ENCODE results near the gene PLK5.

The PLK5 gene

DNA sequence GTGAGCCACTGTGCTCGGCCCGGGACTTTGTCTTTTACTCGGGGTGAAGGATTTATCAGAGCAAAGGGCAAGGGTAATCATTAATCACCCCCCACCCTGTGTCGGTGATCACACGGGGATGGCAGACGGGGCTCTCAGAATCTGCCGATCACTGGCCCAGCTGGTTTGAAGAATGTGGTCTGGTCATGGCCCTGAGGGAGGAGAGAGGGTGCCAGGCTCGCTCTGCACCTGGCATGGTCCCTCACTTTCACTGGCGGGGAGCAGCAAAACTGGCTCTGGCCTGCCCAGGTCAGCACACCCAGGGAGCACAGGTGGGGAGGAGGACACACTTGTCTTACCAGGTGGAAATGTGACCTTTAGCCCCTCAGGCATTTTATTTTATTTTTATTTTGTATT lies 22.7 kb upstream of the PLK5 start:
- no peak for TF ChIP-seq TOX (CRISPR knock-in tag; IDR thresholded peaks at IDR 0.05; ENCODE audit: borderline replicate concordance)
- TF ChIP-seq ZFP3 (CRISPR knock-in tag; IDR thresholded peaks at IDR 0.05), result no peak
- TF ChIP-seq RARB (CRISPR knock-in tag; IDR thresholded peaks at IDR 0.05), result no peak
- no peak for TF ChIP-seq SNAI2 (CRISPR knock-in tag; IDR thresholded peaks at IDR 0.05)
- TF ChIP-seq ZNF8 (CRISPR knock-in tag; IDR thresholded peaks at IDR 0.05), result no peak
- ATAC-seq, result no peak

DNA sequence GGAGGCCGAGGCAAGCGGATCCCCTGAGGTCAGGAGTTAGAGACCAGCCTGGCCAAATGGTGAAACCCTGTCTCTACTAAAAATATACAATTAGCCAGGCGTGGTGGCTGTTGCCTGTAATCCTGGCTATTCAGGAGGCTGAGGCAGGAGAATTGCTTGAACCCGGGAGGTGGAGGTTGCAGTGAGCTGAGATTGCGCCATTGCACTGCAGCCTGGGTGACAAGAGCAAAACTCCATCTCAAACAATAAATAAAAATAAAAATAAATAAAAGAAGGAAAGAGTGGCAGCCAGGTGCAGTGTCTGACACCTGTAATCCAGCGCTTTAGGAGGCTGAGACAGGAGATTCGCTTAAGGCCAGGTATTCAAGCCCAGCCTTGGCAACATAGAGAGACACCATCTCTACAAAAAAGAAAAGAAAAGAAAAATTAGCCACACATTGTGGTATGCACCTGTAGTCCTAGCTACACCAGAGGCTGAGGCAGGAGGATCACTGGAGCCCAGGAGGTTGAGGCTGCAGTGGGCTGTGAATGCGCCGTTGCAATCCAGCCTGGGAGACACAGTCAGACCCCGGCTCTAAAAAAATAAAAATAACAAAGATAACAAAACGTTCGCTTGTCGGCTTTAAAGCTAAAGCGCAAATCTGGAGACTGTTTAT lies 21.3 kb upstream of the PLK5 start:
- TF ChIP-seq ZFP30 (CRISPR knock-in tag; IDR thresholded peaks at IDR 0.05) (no peak), TCF4 (CRISPR knock-in tag; IDR thresholded peaks at IDR 0.05; ENCODE audit: borderline replicate concordance) (no peak), CREB5 (CRISPR knock-in tag; IDR thresholded peaks at IDR 0.05; ENCODE audit: low read depth) (no peak), RARB (CRISPR knock-in tag; IDR thresholded peaks at IDR 0.05) (no peak), TOX (CRISPR knock-in tag; IDR thresholded peaks at IDR 0.05; ENCODE audit: borderline replicate concordance) (no peak), PPARA (CRISPR knock-in tag; IDR thresholded peaks at IDR 0.05; ENCODE audit: borderline replicate concordance) (no peak), SNAI2 (CRISPR knock-in tag; IDR thresholded peaks at IDR 0.05) (no peak), ZNF8 (CRISPR knock-in tag; IDR thresholded peaks at IDR 0.05) (no peak), ESRRG (CRISPR knock-in tag; IDR thresholded peaks at IDR 0.05) (no peak), ARNTL (CRISPR knock-in tag; IDR thresholded peaks at IDR 0.05; ENCODE audit: borderline replicate concordance, low read depth) (no peak), BACH2 (CRISPR knock-in tag; IDR thresholded peaks at IDR 0.05; ENCODE audit: borderline replicate concordance) (no peak), ISL1 (CRISPR knock-in tag; IDR thresholded peaks at IDR 0.05) (no peak), ZC3H10 (CRISPR knock-in tag; IDR thresholded peaks at IDR 0.05) (no peak), GLIS3 (CRISPR knock-in tag; IDR thresholded peaks at IDR 0.05) (no peak), ZFP3 (CRISPR knock-in tag; IDR thresholded peaks at IDR 0.05) (no peak), OSR1 (CRISPR knock-in tag; IDR thresholded peaks at IDR 0.05) (no peak)
- TF ChIP-seq, protein P1, sequence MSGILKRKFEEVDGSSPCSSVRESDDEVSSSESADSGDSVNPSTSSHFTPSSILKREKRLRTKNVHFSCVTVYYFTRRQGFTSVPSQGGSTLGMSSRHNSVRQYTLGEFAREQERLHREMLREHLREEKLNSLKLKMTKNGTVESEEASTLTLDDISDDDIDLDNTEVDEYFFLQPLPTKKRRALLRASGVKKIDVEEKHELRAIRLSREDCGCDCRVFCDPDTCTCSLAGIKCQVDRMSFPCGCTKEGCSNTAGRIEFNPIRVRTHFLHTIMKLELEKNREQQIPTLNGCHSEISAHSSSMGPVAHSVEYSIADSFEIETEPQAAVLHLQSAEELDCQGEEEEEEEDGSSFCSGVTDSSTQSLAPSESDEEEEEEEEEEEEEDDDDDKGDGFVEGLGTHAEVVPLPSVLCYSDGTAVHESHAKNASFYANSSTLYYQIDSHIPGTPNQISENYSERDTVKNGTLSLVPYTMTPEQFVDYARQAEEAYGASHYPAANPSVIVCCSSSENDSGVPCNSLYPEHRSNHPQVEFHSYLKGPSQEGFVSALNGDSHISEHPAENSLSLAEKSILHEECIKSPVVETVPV (CRISPR knock-in tag; IDR thresholded peaks at IDR 0.05), result no peak
- no peak for ATAC-seq

DNA sequence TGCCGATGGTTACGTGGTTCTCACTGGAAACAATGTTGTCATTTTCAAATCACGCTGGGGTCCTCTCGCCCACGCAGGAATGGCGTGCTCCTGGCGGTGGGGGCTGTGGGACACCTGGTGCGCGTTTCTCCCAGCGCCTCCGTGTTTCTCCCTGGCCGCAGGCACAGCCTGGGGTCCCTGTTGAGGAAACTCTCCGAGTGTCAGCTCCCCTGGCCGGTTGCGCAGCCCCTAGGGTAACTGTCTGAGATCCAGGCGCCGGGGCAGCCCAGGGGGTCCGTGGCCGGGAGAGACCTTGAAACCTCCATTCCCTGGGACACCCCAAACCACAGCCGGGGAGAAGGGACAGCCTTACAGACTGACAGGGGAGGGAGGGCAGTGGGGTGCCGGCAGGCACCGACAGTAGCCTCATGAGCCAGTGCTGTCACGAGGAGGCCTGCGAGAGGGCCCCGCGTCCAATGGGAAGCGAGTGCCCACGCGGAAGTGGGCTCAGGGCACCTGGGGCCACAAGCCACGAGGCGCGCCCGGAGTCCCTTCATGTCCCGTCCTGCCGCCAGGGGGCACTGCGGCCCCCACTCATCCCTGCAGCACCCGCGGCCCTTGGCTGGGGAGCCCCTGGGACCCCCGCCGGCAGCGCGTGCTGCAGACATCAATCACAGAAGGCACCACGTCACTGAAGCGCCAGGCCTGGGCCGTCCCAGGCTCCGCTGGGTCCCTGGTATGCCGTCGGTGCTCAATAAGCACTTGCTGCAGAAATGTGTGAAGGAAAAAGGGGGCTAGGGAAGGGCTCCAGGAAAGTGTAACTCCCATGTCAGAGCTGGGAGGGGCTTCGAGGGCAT lies 20.6 kb upstream of the PLK5 start:
- TF ChIP-seq, protein P2, sequence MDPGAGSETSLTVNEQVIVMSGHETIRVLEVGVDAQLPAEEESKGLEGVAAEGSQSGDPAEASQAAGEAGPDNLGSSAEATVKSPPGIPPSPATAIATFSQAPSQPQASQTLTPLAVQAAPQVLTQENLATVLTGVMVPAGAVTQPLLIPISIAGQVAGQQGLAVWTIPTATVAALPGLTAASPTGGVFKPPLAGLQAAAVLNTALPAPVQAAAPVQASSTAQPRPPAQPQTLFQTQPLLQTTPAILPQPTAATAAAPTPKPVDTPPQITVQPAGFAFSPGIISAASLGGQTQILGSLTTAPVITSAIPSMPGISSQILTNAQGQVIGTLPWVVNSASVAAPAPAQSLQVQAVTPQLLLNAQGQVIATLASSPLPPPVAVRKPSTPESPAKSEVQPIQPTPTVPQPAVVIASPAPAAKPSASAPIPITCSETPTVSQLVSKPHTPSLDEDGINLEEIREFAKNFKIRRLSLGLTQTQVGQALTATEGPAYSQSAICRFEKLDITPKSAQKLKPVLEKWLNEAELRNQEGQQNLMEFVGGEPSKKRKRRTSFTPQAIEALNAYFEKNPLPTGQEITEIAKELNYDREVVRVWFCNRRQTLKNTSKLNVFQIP (CRISPR knock-in tag; IDR thresholded peaks at IDR 0.05; ENCODE audit: borderline replicate concordance, low read depth), result no peak
- no peak for TF ChIP-seq TCF4 (CRISPR knock-in tag; IDR thresholded peaks at IDR 0.05; ENCODE audit: borderline replicate concordance)
- no peak for TF ChIP-seq SNAI2 (CRISPR knock-in tag; IDR thresholded peaks at IDR 0.05)
- TF ChIP-seq ZNF8 (CRISPR knock-in tag; IDR thresholded peaks at IDR 0.05), result no peak
- TF ChIP-seq OSR1 (CRISPR knock-in tag; IDR thresholded peaks at IDR 0.05), result no peak
- peak; percentile 58 for ATAC-seq

DNA sequence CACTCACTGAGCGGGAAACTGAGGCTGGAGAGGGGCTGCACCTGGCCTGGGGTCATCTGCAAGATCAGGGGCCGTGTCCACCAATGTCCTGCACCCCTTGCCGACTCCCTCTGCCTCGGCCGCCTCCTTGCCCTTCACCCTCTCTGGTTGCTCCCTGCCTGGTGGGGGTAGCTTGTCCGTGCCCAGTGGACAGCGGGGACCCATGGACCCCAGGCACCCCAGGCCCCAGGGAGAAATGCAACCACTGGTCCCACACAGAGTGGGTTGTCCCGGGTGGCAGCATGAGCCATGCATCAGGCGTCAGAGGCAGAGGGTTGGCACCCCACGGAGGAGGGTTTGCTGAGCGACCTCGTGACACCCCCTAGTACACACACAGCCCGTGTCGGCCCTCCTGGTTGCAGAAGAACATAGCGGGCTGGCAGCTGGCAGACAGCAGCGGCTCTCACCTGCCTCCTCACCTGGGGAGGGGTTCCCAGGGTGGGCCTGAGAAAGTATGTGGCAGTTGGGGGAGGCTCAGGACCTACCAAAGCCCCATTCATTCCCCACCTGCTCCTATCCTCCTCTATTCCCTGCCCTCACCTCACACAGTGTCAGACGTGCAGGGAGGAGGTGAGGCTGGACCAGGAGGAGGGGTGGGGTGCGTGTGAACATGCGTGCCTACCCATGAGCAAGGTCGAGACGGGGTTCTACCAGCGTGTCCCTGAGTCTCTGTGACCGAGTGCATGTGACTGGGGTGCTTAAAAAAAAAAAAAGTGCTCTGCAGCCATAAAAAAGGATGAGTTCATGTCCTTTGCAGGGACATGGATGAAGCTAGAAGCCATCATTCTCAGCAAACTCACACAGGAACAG lies 19.7 kb upstream of the PLK5 start:
- TF ChIP-seq ZFP3 (CRISPR knock-in tag; IDR thresholded peaks at IDR 0.05), result no peak
- no peak for TF ChIP-seq ZNF8 (CRISPR knock-in tag; IDR thresholded peaks at IDR 0.05)
- no peak for TF ChIP-seq SNAI2 (CRISPR knock-in tag; IDR thresholded peaks at IDR 0.05)
- TF ChIP-seq CSDC2 (CRISPR knock-in tag; IDR thresholded peaks at IDR 0.05), result no peak
- no peak for TF ChIP-seq ISL1 (CRISPR knock-in tag; IDR thresholded peaks at IDR 0.05)
- TF ChIP-seq GLIS3 (CRISPR knock-in tag; IDR thresholded peaks at IDR 0.05), result no peak
- TF ChIP-seq ZNF565 (CRISPR knock-in tag; conservative IDR thresholded peaks at IDR 0.05; ENCODE audit: low read depth), result no peak
- TF ChIP-seq, protein P2 (CRISPR knock-in tag; IDR thresholded peaks at IDR 0.05; ENCODE audit: borderline replicate concordance, low read depth), result no peak
- ATAC-seq, result no peak

All from SK-N-SH treated with all-trans-retinoic acid at 6 μM for 48 hours (cell line).